ENCODE data around the gene ATP8A1.

DNA sequence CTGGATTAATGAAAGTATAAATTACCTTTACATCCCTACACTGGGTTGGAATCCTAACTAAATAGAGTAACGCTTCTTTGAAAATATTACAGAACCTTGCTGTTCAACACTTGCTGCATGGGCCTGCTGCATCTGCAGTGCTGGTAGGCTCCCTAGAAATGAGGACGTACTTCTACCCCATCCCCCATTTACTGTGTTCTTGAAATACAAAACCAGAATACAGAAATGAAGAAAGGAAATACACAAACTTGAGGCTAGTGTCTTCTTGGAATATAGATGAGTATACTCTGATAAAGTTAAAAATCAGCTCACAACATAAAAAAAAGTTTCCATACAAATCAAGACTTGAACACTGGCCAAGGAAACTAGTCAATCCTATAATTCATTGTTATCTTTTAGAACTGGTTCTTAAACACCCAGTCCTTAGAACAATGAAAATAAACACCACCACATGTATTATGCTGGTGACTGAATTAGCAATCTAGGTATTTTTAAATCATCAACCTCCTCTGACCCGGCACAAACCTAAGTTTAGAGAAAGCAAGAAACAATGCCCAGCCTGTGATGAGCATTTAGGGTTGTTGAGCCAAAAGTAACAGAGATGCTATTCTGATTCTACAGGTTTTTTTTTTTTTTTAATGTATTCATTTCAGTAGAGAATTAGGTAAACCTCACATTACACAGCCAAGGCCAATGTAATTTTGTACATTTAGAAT, 49.7 kb downstream of the ATP8A1 start:
- TF ChIP-seq YY1 (IDR thresholded peaks at IDR 0.05; ENCODE audit: insufficient read depth, insufficient read length), result no peak
- TF ChIP-seq ZNF274 (IDR thresholded peaks at IDR 0.05; ENCODE audit: low read depth, low read length), result no peak
- no peak for TF ChIP-seq SUZ12 (IDR thresholded peaks at IDR 0.05; ENCODE audit: extremely low read depth, insufficient read depth, insufficient read length)

Data from NT2/D1 (cell line).